Middle frontal gyrus (tissue), 1 donor: ENCODE results near the gene PCBP3.

Experiments used
- DNase-seq: peaks from one replicate; pipeline ENCODE4 v3.0.0-alpha.2; 2015; ENCODE audit warnings: low spot score; ENCODE audit errors: extremely low spot score

PCBP3 gene

GRCh38 chr21:45778686-45779085, 135.2 kb downstream of the PCBP3 start:
- no peak for DNase-seq

- no peak for DNase-seq
Observed at GRCh38 chr21:45779226-45779625, 135.7 kb downstream of the PCBP3 start.

- DNase-seq, result no peak
Observed at GRCh38 chr21:45780647-45781046, 137.1 kb downstream of the PCBP3 start.

- DNase-seq, result no peak
Observed at GRCh38 chr21:45781741-45782140, 138.2 kb downstream of the PCBP3 start.

- no peak for DNase-seq
Observed at GRCh38 chr21:45786660-45787059, 143.1 kb downstream of the PCBP3 start.

GRCh38 chr21:45787371-45787770, 143.8 kb downstream of the PCBP3 start:
- DNase-seq, result no peak

GRCh38 chr21:45788198-45788597, 144.7 kb downstream of the PCBP3 start:
- no peak for DNase-seq

- no peak for DNase-seq
Observed at GRCh38 chr21:45788637-45789506, 145.3 kb downstream of the PCBP3 start.

GRCh38 chr21:45790427-45790826, 146.9 kb downstream of the PCBP3 start:
- no peak for DNase-seq

GRCh38 chr21:45791562-45792418, 148.3 kb downstream of the PCBP3 start:
- DNase-seq, result no peak

- no peak for DNase-seq
Observed at GRCh38 chr21:45792682-45793383, 149.3 kb downstream of the PCBP3 start.

GRCh38 chr21:45794027-45794426, 150.5 kb downstream of the PCBP3 start:
- no peak for DNase-seq

GRCh38 chr21:45796003-45796402, 152.5 kb downstream of the PCBP3 start:
- DNase-seq, result no peak

GRCh38 chr21:45797338-45797737, 153.8 kb downstream of the PCBP3 start:
- no peak for DNase-seq

- no peak for DNase-seq
Observed at GRCh38 chr21:45799765-45800338, 156.3 kb downstream of the PCBP3 start.

GRCh38 chr21:45800339-45801080, 157.0 kb downstream of the PCBP3 start:
- no peak for DNase-seq

GRCh38 chr21:45801129-45801964, 157.8 kb downstream of the PCBP3 start:
- no peak for DNase-seq

- no peak for DNase-seq
Observed at GRCh38 chr21:45801989-45802388, 158.5 kb downstream of the PCBP3 start.

- DNase-seq, result no peak
Observed at GRCh38 chr21:45802425-45802824, 158.9 kb downstream of the PCBP3 start.
